Endothelial cell of hepatic sinusoid (primary cell): Measurements from ENCODE around the gene WDR55.
"Not testable (repeated sequence)": the region's sequence is repeated elsewhere in the genome, so short reads cannot be mapped to it uniquely, and the experiment has no call there.

Experiments used
- in situ Hi-C: cut with HindIII; loops from 2 replicates; pipeline ENCODE4 v1.10.0; 2017; ENCODE audit warnings: low sequenced_read_pairs

WDR55 gene

GRCh38 chr5:140700177-140701144, 35.8 kb downstream of the WDR55 start, which contains the start of gene ZMAT2:
TSS of gene ZMAT2 (plus strand) at chr5:140700447. CDS start at chr5:140700461, 14 bp downstream.
- in situ Hi-C loops: no loop called here

- in situ Hi-C loops: no loop called here
These were observed 43.1 kb downstream of the WDR55 start for GRCh38 chr5:140707812-140708211.

GRCh38 chr5:140708787-140709186, 44.1 kb downstream of the WDR55 start:
- in situ Hi-C loops: not testable (repeated sequence)

- in situ Hi-C loops: no loop called here
These were observed 46.3 kb downstream of the WDR55 start for GRCh38 chr5:140710899-140711552.

GRCh38 chr5:140711794-140712193, 47.1 kb downstream of the WDR55 start:
- in situ Hi-C loops: no loop called here

GRCh38 chr5:140713562-140714094, 48.9 kb downstream of the WDR55 start:
- in situ Hi-C loops: no loop called here

- in situ Hi-C loops: not testable (repeated sequence)
These were observed 51.5 kb downstream of the WDR55 start for GRCh38 chr5:140716238-140716637.

GRCh38 chr5:140718266-140718592, 53.5 kb downstream of the WDR55 start:
- in situ Hi-C loops: no loop called here

- in situ Hi-C loops: not testable (repeated sequence)
These were observed 56.0 kb downstream of the WDR55 start for GRCh38 chr5:140720738-140721137.

GRCh38 chr5:140721395-140721794, 56.7 kb downstream of the WDR55 start:
- in situ Hi-C loops: not testable (repeated sequence)
